GM19238 (cell line): Measurements from ENCODE around the gene DLG3.
"Not testable (repeated sequence)": the region's sequence is repeated elsewhere in the genome, so short reads cannot be mapped to it uniquely, and the experiment has no call there.

Experiments used
- DNase-seq: peaks from one replicate; pipeline ENCODE4 v3.0.0; 2011; ENCODE audit warnings: low spot score; ENCODE audit not compliant: insufficient read length

Gene DLG3

DNA sequence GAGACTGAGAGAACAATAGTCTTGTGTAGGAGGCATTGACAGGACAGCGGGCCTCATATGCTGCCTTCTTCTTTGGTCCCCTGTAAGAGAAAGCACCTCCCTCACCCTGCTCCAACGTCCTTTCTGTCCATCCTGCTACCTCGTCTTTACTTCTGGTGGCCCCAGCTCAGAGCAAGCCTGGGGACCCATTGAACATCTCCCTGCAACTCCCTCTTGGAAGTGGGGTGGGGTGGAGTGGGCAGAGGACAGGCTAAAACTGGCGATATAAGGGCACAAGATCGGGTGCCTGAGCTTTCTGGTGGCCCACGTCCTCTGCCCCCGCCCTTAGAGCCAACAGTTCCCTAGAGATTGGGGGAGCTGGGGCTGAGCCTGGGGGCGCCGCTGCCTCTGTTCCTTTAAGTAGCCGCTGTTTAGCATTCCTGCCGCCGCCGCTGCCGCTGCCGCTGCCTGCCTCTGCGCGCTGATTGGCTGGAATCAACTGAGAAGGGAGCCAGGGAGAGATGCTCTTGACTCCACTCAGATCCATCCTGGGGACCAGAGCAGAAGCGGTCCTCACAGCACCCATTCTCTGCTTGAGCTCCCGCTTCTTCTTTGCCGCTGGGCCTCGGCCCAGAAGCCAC is at the start of gene DLG3:
Gene DLG3, plus strand, starts transcription at position 510 of the 620 bp plus-strand sequence. CDS start 367 bp downstream, outside the sequence.
- no peak for DNase-seq

- no peak for DNase-seq
These were observed 45.7 kb upstream of the DLG3 start for GRCh38 chrX:70398899-70399298.

DNA sequence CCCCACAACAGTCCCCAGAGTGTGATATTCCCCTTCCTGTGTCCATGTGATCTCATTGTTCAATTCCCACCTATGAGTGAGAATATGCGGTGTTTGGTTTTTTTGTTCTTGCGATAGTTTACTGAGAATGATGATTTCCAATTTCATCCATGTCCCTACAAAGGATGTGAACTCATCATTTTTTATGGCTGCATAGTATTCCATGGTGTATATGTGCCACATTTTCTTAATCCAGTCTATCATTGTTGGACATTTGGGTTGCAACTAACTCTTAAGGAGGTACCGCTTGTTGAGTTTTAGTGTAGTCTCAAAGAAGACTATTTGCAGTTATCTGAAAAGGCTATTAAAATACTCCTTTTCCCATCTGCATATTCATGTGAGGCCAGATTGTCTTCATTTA is 44.5 kb upstream of the DLG3 start:
- DNase-seq: not testable (repeated sequence)

DNA sequence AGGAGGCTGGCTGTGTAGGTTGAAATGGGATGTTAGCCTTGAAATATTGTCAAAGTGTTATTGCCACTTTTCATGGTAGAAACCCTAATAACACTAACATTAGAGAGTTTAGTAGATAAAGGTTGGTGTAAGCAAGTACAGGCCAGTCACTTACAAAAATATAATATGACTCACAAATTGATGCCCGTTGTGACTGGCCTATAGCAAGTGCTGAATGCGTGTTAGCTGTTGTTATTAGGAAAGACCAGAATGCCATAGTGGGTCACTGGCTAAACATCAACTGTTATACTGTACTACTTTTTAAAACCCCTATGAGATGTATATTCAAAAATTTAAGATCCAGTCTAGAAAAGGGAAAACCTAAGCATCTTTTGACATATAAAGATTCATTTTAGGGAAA is 41.9 kb upstream of the DLG3 start:
- DNase-seq: no peak

GRCh38 chrX:70405003-70405402 is 39.6 kb upstream of the DLG3 start:
- DNase-seq: no peak

GRCh38 chrX:70410921-70411320 is 33.7 kb upstream of the DLG3 start:
- no peak for DNase-seq

GRCh38 chrX:70411475-70411874 is 33.2 kb upstream of the DLG3 start:
- DNase-seq: no peak

DNA sequence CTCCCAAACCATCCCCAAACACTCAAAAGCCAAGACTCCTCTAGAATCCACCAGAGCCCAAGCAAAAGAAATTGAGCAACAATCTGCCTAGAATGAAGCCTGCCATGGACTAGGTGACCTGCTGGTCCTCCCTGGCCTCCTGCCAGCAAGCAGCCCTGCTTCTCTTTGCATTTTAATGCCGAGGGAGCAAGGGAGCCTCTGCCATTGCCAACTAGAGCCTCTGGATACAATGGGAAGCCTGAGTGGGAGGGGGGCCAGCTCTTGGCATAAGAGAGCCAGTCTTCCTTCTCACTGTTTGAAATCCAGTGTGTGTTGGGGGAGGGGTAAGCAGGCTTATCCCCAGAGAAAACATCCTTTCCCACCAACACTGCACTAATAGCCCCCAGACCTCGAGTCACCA is 23.0 kb upstream of the DLG3 start:
- no peak for DNase-seq

DNA sequence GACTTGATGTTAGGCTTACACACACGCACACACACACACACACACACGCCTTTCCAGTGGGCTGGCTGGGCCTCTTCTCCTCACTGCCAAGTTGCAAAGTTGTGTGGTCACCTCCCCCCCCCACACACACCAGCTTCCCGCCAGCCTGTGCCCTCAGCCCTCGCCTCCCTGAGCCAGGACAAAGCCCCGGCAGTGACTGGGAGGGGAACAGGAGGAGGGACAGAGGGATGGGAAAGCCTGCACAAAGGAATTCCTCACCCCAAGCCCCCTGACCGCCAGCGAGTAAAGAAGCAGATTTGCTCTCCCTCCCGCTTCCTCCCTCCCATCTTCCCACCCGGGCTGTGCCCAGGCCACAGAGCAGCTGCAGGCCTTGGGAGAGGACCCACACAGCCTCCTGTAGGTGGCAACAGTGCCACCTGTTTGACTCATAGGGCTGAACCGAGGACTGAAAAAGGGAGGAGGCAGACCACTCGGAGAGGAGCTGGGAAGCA is 21.7 kb upstream of the DLG3 start, which contains the start of gene GDPD2:
Gene GDPD2, plus strand, starts transcription at position 464 of the 491 bp plus-strand sequence. CDS start 1,671 bp downstream, outside the sequence.
- no peak for DNase-seq

DNA sequence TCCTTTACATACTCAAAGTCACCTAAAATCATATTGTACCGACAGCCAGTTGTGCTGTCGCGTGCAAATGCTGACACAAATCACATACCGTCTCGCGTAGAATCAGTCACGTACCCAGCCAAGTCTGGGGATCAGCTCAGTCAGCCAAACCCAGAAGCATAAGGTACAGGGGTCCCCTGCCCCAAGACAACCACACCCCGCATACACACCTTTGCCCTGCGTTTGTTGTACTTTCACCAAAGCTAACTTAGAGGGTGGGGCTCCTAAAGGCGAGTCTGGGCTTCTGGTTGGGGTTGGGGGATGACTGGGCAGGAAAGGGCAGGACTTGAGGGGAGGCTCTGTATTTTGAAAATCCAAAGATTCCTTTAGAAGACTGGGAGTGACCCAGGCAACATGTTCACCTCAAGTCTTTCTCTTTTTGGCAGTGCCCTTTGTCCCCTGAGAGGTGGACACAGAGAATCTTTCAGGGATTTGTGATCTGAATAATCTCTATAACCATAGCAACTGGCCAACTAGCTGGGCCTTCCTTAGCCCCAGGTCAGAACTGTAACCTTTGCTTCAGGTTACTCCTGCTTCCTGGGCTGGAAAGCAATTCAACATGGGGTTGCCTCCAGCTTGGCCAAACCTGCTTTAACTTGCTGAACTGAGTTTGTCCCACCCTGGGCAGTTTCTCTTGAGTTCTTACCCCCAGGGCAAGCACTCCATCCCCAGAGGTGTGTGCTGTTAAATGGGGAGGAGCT is 20.5 kb upstream of the DLG3 start:
- no peak for DNase-seq

DNA sequence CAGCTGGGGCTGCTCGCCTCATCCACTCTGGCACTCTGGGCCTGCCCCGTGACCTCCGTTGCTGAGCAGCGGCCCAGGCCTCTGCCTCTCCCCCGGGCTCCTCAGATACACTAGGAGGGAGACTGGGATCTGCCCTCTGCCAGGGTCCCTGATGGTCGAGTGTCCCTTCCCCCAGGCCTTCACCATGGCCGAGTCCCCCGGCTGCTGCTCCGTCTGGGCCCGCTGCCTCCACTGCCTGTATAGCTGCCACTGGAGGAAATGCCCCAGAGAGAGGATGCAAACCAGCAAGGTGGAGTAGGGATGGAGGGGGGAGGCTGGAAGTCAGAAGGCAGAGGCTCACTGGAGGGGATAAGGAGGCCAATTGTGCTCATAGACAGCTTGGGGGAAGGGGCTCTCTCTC is 19.8 kb upstream of the DLG3 start:
- no peak for DNase-seq

DNA sequence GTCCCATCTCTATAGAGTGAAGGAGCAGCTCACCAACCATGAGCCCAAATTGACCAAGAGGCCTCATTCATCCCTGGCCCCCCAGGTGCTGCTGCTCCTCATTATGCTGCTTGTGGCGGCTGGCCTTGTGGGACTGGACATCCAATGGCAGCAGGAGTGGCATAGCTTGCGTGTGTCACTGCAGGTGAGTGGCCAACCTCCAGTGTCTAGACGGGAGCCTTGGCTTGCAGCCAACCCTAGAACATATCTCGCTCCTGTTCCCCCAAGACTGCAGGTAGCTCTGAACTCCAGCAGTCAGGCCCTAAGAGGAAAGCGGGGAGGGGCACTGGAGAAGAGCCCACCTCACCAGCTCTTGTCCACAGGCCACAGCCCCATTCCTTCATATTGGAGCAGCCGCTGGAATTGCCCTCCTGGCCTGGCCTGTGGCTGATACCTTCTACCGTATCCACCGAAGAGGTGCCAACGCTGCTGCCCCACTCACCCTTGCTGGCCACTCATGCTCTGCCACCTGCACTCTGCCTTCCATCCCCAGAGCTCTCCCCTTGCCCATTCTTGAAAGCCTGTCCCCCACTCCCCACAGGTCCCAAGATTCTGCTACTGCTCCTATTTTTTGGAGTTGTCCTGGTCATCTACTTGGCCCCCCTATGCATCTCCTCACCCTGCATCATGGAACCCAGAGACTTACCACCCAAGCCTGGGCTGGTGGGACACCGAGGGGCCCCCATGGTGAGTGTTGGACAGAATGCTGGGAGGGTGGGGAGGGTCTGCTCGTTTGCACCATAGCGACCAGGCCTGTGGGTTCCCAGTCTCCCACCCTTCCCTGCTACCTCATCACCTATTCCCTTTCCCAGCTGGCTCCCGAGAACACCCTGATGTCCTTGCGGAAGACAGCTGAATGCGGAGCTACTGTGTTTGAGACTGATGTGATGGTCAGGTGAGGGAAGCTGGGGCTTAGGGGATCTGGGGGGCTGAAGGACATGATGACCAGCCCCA is 18.1 kb upstream of the DLG3 start:
- DNase-seq: no peak

GRCh38 chrX:70427365-70427764 is 17.3 kb upstream of the DLG3 start:
- DNase-seq: no peak

GRCh38 chrX:70429759-70430158 is 14.9 kb upstream of the DLG3 start:
- DNase-seq: no peak

GRCh38 chrX:70432936-70433847 is 11.4 kb upstream of the DLG3 start:
- no peak for DNase-seq

GRCh38 chrX:70433848-70434351 is 10.7 kb upstream of the DLG3 start:
- peak; percentile 61 for DNase-seq

GRCh38 chrX:70434352-70434866 is 10.2 kb upstream of the DLG3 start:
- DNase-seq: peak; percentile 65

DNA sequence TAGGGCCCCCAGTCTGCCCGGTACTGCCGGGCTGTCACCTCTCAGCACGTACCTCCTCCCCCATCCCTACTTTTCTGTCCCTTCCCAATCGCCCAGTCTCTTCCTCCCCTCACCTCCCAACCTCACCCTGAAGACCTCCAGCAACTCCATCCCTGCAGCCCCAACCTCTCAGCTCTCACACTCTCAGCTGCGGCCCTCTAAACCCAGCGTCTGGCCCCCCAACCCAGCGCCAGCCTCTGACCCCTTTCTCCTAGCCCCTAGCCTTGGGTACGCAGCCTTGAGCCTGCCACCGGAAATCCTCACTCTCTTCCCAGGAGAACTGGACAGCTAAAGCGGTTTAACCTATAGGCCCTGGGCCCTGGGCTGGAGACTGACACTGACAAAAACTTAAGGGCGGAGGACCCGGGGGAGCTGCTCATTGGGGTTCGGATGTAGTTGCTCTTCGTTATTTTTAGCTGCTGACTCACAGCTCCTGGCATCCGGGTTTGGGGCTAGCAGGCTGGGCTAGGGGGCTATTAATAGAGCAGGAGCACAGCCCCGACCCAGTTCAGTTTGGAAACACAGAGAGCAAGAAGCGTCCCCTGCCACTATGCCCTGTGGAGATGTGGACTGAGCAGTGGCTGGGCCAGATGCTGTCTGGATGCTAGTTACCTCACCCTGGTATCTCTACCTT is 9.6 kb upstream of the DLG3 start:
- no peak for DNase-seq

- no peak for DNase-seq
These were observed 8.3 kb upstream of the DLG3 start for GRCh38 chrX:70436343-70436742.

DNA sequence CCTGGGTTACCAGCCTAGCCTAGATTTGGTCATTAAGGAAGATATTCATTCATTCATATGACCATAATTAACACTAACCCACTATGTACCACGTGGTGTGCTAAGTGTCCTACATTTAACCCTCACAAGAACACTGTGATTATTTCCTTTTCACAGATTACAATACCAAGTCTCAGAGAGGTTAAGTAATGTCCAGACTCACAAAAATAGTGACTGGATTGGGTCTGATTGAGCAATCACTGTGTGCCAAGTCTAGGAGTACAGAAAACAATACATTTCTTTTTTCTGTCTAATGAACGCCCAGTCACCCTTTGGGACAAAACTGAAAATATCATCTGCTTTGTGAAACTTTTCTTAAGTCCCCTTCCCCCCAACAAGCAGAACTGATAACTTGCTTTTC is 7.6 kb upstream of the DLG3 start:
- DNase-seq: no peak
